OCI-LY1 (cell line): ENCODE results near the gene GRIN2A.

Source experiments
- H2AFZ ChIP-seq: fragments of 200-600 bp; sonication (generic), shearing (Covaris generic); 2 replicates; pipeline ENCODE4 v1.6.0; 2014; ENCODE audit warnings: antibody characterized with exemption, mild to moderate bottlenecking, low read length
- H3F3A ChIP-seq: fragments of 200-600 bp; sonication (generic), shearing (Covaris generic); 2 replicates; pipeline ENCODE4 v1.6.0; 2014; ENCODE audit warnings: mild to moderate bottlenecking, antibody characterized with exemption, low read length, moderate library complexity; ENCODE audit not compliant: insufficient read depth
- H3K27ac ChIP-seq: fragments of 200-600 bp; sonication (generic); 2 replicates; pipeline ENCODE4 v1.5.1; 2014; ENCODE audit warnings: low read length, mixed run types, mild to moderate bottlenecking, low read depth; ENCODE audit not compliant: poor library complexity, severe bottlenecking
- H3K27me3 ChIP-seq: fragments of 200-600 bp; sonication (generic); 2 replicates; pipeline ENCODE4 v1.6.0; 2014; ENCODE audit warnings: antibody characterized with exemption, mild to moderate bottlenecking, low read length, moderate library complexity; ENCODE audit not compliant: insufficient read depth
- H3K36me3 ChIP-seq: fragments of 200-600 bp; sonication (generic); 2 replicates; pipeline ENCODE4 v1.6.1; 2014; ENCODE audit warnings: mild to moderate bottlenecking, antibody characterized with exemption, low read length, moderate library complexity, mixed read lengths; ENCODE audit not compliant: insufficient read depth
- H3K4me1 ChIP-seq: fragments of 200-600 bp; sonication (generic); 2 replicates; pipeline ENCODE4 v1.5.1; 2014; ENCODE audit warnings: mild to moderate bottlenecking, low read length, moderate library complexity; ENCODE audit not compliant: insufficient read depth, severe bottlenecking
- H3K4me2 ChIP-seq: fragments of 200-600 bp; sonication (generic), shearing (Covaris generic); 2 replicates; pipeline ENCODE4 v1.6.1; 2014; ENCODE audit warnings: low read length
- H3K4me3 ChIP-seq: fragments of 200-600 bp; sonication (generic); 2 replicates; pipeline ENCODE4 v1.5.1; 2014; ENCODE audit warnings: low read length, low read depth, mild to moderate bottlenecking, mixed read lengths; ENCODE audit not compliant: poor library complexity, severe bottlenecking
- H3K79me2 ChIP-seq: fragments of 200-600 bp; shearing (Covaris generic); 2 replicates; pipeline ENCODE4 v1.6.1; 2016; ENCODE audit warnings: mixed run types, low read length, mixed read lengths; ENCODE audit not compliant: insufficient read depth
- H3K9ac ChIP-seq: fragments of 200-600 bp; sonication (generic), shearing (Covaris generic); 2 replicates; pipeline ENCODE4 v1.6.1; 2014; ENCODE audit warnings: mild to moderate bottlenecking, low read length, mixed read lengths
- H3K9me2 ChIP-seq: fragments of 200-600 bp; sonication (generic), shearing (Covaris generic); 2 replicates; pipeline ENCODE4 v1.6.1; 2014; ENCODE audit warnings: low read depth, mild to moderate bottlenecking, low read length, mixed read lengths
- H3K9me3 ChIP-seq: fragments of 200-600 bp; shearing (Covaris generic); 2 replicates; pipeline ENCODE4 v1.6.1; 2014; ENCODE audit warnings: low read length, mixed read lengths
- H4K20me1 ChIP-seq: fragments of 200-600 bp; sonication (generic), shearing (Covaris generic); 2 replicates; pipeline ENCODE4 v1.6.0; 2016; ENCODE audit warnings: mild to moderate bottlenecking, low read length; ENCODE audit not compliant: insufficient read depth
- EZH2 ChIP-seq: fragments of 200-600 bp; sonication (generic), shearing (Covaris generic); IDR thresholded peaks from 2 replicates; pipeline ENCODE4 v1.8.0; 2017; ENCODE audit warnings: borderline replicate concordance, mixed run types, mild to moderate bottlenecking, antibody characterized with exemption, low read length, moderate library complexity, mixed read lengths
- TF ChIP-seq, protein P1 (sequence below): fragments of 200-600 bp; sonication (generic), shearing (Covaris generic); IDR thresholded peaks from 2 replicates; pipeline ENCODE4 v1.5.1; 2017; ENCODE audit warnings: mild to moderate bottlenecking, antibody characterized with exemption, low read length, moderate library complexity, mixed read lengths

Gene GRIN2A

GRCh38 chr16:10136916-10137315 lies 45.3 kb downstream of the GRIN2A start:
- H3K9ac ChIP-seq: no peak overlapping the region
- TF ChIP-seq EZH2: no peak
- TF ChIP-seq, protein P1, sequence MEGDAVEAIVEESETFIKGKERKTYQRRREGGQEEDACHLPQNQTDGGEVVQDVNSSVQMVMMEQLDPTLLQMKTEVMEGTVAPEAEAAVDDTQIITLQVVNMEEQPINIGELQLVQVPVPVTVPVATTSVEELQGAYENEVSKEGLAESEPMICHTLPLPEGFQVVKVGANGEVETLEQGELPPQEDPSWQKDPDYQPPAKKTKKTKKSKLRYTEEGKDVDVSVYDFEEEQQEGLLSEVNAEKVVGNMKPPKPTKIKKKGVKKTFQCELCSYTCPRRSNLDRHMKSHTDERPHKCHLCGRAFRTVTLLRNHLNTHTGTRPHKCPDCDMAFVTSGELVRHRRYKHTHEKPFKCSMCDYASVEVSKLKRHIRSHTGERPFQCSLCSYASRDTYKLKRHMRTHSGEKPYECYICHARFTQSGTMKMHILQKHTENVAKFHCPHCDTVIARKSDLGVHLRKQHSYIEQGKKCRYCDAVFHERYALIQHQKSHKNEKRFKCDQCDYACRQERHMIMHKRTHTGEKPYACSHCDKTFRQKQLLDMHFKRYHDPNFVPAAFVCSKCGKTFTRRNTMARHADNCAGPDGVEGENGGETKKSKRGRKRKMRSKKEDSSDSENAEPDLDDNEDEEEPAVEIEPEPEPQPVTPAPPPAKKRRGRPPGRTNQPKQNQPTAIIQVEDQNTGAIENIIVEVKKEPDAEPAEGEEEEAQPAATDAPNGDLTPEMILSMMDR: no peak

DNA sequence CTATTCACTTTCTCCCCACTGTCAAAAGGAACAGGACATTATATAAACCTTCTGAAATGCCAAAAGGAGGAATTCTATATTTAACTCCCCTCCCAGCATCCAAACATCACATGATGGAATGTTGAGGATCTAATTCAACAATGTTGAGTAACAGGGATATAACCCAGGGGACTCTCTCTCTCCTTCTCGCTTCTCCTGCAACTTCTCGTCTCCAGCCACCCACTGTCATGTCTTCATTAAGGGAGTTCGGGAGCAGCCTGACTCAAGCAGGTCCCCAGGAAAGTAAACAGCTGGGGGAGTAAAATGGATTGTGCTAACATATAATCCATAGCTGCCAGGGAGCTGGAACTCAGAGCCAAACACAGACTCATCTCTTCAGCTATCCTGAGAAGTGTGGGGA lies 51.7 kb downstream of the GRIN2A start:
- H3K4me2 ChIP-seq: no peak overlapping the region
- H3K4me1 ChIP-seq: no peaks in the 10 kb centered on the region
- H3F3A ChIP-seq: no peaks in the 10 kb centered on the region
- H4K20me1 ChIP-seq: no peaks in the 10 kb centered on the region
- no peak overlapping the region for H3K9ac ChIP-seq
- no peak overlapping the region for H3K4me3 ChIP-seq
- H3K27me3 ChIP-seq: 0 out of 2 replicates have a peak, but pooled peaks cover 4% of the 10 kb centered on the region
- H2AFZ ChIP-seq: no peak overlapping the region
- no peak for TF ChIP-seq EZH2
- TF ChIP-seq, protein P1: no peak
- H3K79me2 ChIP-seq: no peaks in the 10 kb centered on the region
- H3K36me3 ChIP-seq: no peaks in the 10 kb centered on the region
- H3K27ac ChIP-seq: no peak overlapping the region
- no peaks in the 10 kb centered on the region for H3K9me2 ChIP-seq
- H3K9me3 ChIP-seq: no peaks in the 10 kb centered on the region

More at GRCh38 chr16:10136916-10137315, 45.3 kb downstream of the GRIN2A start:
- Histone ChIP-seq H2AFZ (no peak overlapping the region), H3F3A (no peaks in the 10 kb centered on the region), H3K27ac (no peak overlapping the region), H4K20me1 (no peaks in the 10 kb centered on the region), H3K36me3 (no peaks in the 10 kb centered on the region), H3K4me2 (no peak overlapping the region), H3K79me2 (no peaks in the 10 kb centered on the region), H3K9me3 (no peaks in the 10 kb centered on the region), H3K4me3 (no peak overlapping the region), H3K4me1 (no peaks in the 10 kb centered on the region), H3K27me3 (no peaks in the 10 kb centered on the region), H3K9me2 (no peaks in the 10 kb centered on the region)

DNA sequence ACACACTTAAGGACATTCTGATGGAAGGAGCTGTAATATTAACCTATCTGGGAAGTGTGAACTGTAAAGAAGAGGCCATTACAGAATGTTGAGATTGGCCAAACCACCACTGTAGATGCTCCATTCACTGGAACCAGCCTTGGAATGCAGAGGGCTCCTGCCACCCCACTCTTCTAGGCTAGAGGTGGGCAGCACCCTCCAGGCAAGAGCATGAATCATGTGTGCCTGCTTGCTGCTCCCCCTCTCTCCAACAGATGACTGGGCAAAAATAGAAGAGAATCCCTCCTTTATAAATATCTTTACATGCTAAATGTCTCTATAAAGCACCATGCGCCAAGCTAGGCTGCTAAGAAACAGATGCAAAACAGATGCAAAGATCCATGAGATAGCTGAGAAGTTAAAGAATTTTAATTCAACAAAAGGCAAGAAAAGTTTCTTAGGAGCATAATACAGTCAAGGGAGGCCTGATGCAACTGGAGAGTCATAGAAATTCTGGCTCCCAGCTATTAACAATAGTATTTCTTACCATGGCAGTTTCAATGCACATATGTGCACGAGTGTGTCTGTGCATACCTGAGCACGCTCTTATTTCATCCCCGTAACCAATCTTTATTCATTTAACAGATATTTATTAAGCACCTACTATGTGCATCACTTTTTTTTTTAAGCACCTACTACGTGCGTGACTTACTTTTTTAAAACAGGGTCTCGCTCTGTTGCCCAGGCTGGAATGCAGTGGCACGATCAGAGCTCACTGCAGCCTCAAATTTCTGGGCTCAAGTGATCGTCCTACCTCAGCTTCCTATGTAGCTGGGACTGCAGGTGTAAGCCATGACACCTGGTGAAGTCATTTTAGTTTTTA lies 53.6 kb downstream of the GRIN2A start:
- Histone ChIP-seq H3K27ac (no peak overlapping the region), H3K79me2 (no peaks in the 10 kb centered on the region), H3K4me2 (no peak overlapping the region), H3K9me2 (no peaks in the 10 kb centered on the region), H3K27me3 (0 out of 2 replicates have a peak, but pooled peaks cover 4% of the 10 kb centered on the region), H3K9ac (no peak overlapping the region), H3K4me1 (no peaks in the 10 kb centered on the region), H3K9me3 (no peaks in the 10 kb centered on the region), H3F3A (no peaks in the 10 kb centered on the region), H2AFZ (no peak overlapping the region), H4K20me1 (no peaks in the 10 kb centered on the region), H3K4me3 (no peak overlapping the region), H3K36me3 (no peaks in the 10 kb centered on the region)
- no peak for TF ChIP-seq EZH2
- TF ChIP-seq, protein P1: no peak
